Neuronal stem cell (in vitro differentiated cells): Measurements from ENCODE around the gene ZNF438.

ENCODE experiments used
- DNase-seq: peaks from one replicate; pipeline ENCODE4 v3.0.0-alpha.2; 2013; ENCODE audit warnings: low spot score
- H2AFZ ChIP-seq: one replicate; pipeline ENCODE4 v1.6.1; 2013; ENCODE audit warnings: mild to moderate bottlenecking, low read length, inconsistent platforms
- H2AK5ac ChIP-seq: 2 replicates; pipeline ENCODE4 v1.6.1; 2013; ENCODE audit warnings: low read depth, mild to moderate bottlenecking, inconsistent platforms, low read length, moderate library complexity, mixed read lengths
- H2BK120ac ChIP-seq: 2 replicates; pipeline ENCODE4 v1.6.1; 2013; ENCODE audit warnings: low read depth, mild to moderate bottlenecking, inconsistent platforms, low read length, moderate library complexity, mixed read lengths
- H2BK12ac ChIP-seq: one replicate; pipeline ENCODE4 v1.6.1; 2013; ENCODE audit warnings: low read length, inconsistent platforms
- H2BK15ac ChIP-seq: 2 replicates; pipeline ENCODE4 v1.6.1; 2013; ENCODE audit warnings: mild to moderate bottlenecking, low read length, inconsistent platforms, mixed read lengths
- H2BK5ac ChIP-seq: one replicate; pipeline ENCODE4 v1.6.1; 2013; ENCODE audit warnings: inconsistent platforms, mild to moderate bottlenecking, low read length, moderate library complexity
- H3K14ac ChIP-seq: one replicate; pipeline ENCODE4 v1.6.1; 2013; ENCODE audit warnings: low read length, inconsistent platforms
- H3K18ac ChIP-seq: 2 replicates; pipeline ENCODE4 v1.6.1; 2013; ENCODE audit warnings: low read length, inconsistent platforms
- H3K23ac ChIP-seq: 2 replicates; pipeline ENCODE4 v1.6.1; 2013; ENCODE audit warnings: low read depth, mild to moderate bottlenecking, mixed read lengths, low read length, inconsistent platforms; ENCODE audit not compliant: poor library complexity
- H3K27ac ChIP-seq: replicated peaks from 3 replicates; pipeline ENCODE4 v1.5.1; 2013; ENCODE audit warnings: low read length, inconsistent platforms
- H3K27me3 ChIP-seq, 3 experiments: 2 replicates each; pipeline ENCODE4 v1.6.1; 2013; ENCODE audit warnings: low read length in 3 of 3, mild to moderate bottlenecking in 2 of 3, inconsistent platforms in 1 of 3, low read depth in 1 of 3, mixed read lengths in 1 of 3, moderate library complexity in 1 of 3; ENCODE audit not compliant: control insufficient read depth in 3 of 3, insufficient read depth in 3 of 3
- H3K36me3 ChIP-seq, 2 donors: replicated peaks in 1 of 2; 2 replicates each; pipeline ENCODE4 v1.6.1; 2013; ENCODE audit warnings: low read length in 2 of 2; ENCODE audit not compliant: control insufficient read depth in 2 of 2, insufficient read depth in 2 of 2
- H3K4ac ChIP-seq: 2 replicates; pipeline ENCODE4 v1.6.1; 2013; ENCODE audit warnings: inconsistent platforms, mild to moderate bottlenecking, low read length, moderate library complexity
- H3K4me1 ChIP-seq, 2 donors: 1 replicate in 1 of 2; 2 replicates in 1 of 2; pipeline ENCODE4 v1.6.1; 2013; ENCODE audit warnings: low read length in 2 of 2, low read depth in 1 of 2; ENCODE audit not compliant: control insufficient read depth in 2 of 2, insufficient read depth in 1 of 2
- H3K4me2 ChIP-seq: one replicate; pipeline ENCODE4 v1.6.1; 2013; ENCODE audit warnings: mild to moderate bottlenecking, low read length, inconsistent platforms; ENCODE audit not compliant: insufficient read depth, poor library complexity, severe bottlenecking
- H3K4me3 ChIP-seq, 2 donors: 2 replicates each; pipeline ENCODE4 v1.5.1; 2013; ENCODE audit warnings: low read length in 2 of 2, mild to moderate bottlenecking in 2 of 2, inconsistent platforms in 1 of 2, moderate library complexity in 1 of 2
- H3K79me1 ChIP-seq: one replicate; pipeline ENCODE4 v1.6.1; 2013; ENCODE audit warnings: low read depth, mild to moderate bottlenecking, inconsistent platforms, low read length, moderate library complexity
- H3K9ac ChIP-seq: one replicate; pipeline ENCODE4 v1.6.1; 2013; ENCODE audit warnings: mild to moderate bottlenecking, low read depth, low read length, inconsistent platforms; ENCODE audit not compliant: poor library complexity
- H3K9me3 ChIP-seq, 2 donors: replicated peaks in 1 of 2; 2 replicates each; pipeline versions ENCODE3 to v1.6.1; 2013; ENCODE audit warnings: low read length in 2 of 2, mild to moderate bottlenecking in 2 of 2, inconsistent platforms in 1 of 2, low read depth in 1 of 2, mixed read lengths in 1 of 2, moderate library complexity in 1 of 2; ENCODE audit not compliant: control insufficient read depth in 2 of 2, insufficient read depth in 1 of 2
- H4K8ac ChIP-seq: one replicate; pipeline ENCODE4 v1.6.1; 2013; ENCODE audit warnings: low read depth, mild to moderate bottlenecking, inconsistent platforms, low read length, moderate library complexity
- H4K91ac ChIP-seq: one replicate; pipeline ENCODE4 v1.6.1; 2013; ENCODE audit warnings: low read length, low read depth, mild to moderate bottlenecking, inconsistent platforms; ENCODE audit not compliant: poor library complexity
- WGBS, 2 donors: extraction: QIAGEN DNeasy Blood & Tissue Kit; methylation state at CpG; one replicate each; pipeline ENCODE4 v1.1.7; 2013; ENCODE audit warnings: missing lambda C conversion rate in 2 of 2, mixed read lengths in 1 of 2; ENCODE audit not compliant: insufficient read length in 2 of 2, insufficient replicate concordance in 1 of 2; ENCODE audit errors: extremely low coverage in 2 of 2; 5-methylcytosine and 5-hydroxymethylcytosine counted together

Gene ZNF438

GRCh38 chr10:31069411-31069810 lies 37.7 kb upstream of the ZNF438 start:
- no peak overlapping the region for H2AFZ ChIP-seq
- H2BK120ac ChIP-seq, result no peak overlapping the region
- no peak overlapping the region for H3K23ac ChIP-seq
- no peak for DNase-seq
- H3K36me3 ChIP-seq, result no peaks in the 10 kb centered on the region
- no peak overlapping the region for H4K91ac ChIP-seq
- no peaks in the 10 kb centered on the region for H3K9me3 ChIP-seq
- H3K27ac ChIP-seq, result no peak overlapping the region
- H3K27me3 ChIP-seq, result no peaks in the 10 kb centered on the region
- no CpG with 5 or more reads among the region's 3 CpGs for WGBS, 2 donors
- no peak overlapping the region for H3K14ac ChIP-seq
- H2BK12ac ChIP-seq, result no peak overlapping the region
- H3K4ac ChIP-seq, result no peak overlapping the region
- H2AK5ac ChIP-seq, result no peak overlapping the region
- H4K8ac ChIP-seq, result no peak overlapping the region
- no peak overlapping the region for H3K18ac ChIP-seq
- H2BK5ac ChIP-seq, result no peak overlapping the region
- no peak overlapping the region for H3K4me2 ChIP-seq
- no peak overlapping the region for H3K9ac ChIP-seq
- no peaks in the 10 kb centered on the region for H3K4me1 ChIP-seq
- H3K4me3 ChIP-seq, result no peak overlapping the region
- H2BK15ac ChIP-seq, result no peak overlapping the region
- H3K79me1 ChIP-seq, result no peaks in the 10 kb centered on the region

GRCh38 chr10:31064348-31064747 lies 32.7 kb upstream of the ZNF438 start:
- Histone ChIP-seq H3K9me3 (peaks cover 0 to 1% of the 10 kb centered on the region in 2 donors), H3K36me3 (no peaks in the 10 kb centered on the region), H2BK12ac (no peak overlapping the region), H4K91ac (no peak overlapping the region), H2BK120ac (no peak overlapping the region), H3K4me2 (no peak overlapping the region), H3K23ac (no peak overlapping the region), H3K4me1 (peaks cover 0 to 2% of the 10 kb centered on the region in 2 donors), H3K79me1 (no peaks in the 10 kb centered on the region), H3K27me3 (no peaks in the 10 kb centered on the region), H3K9ac (no peak overlapping the region), H2BK15ac (no peak overlapping the region), H4K8ac (no peak overlapping the region), H2AK5ac (no peak overlapping the region), H2BK5ac (no peak overlapping the region), H3K27ac (no peak overlapping the region), H3K4ac (no peak overlapping the region), H2AFZ (peak overlapping the region; percentile 45), H3K4me3 (no peak overlapping the region), H3K14ac (no peak overlapping the region), H3K18ac (no peak overlapping the region)
- DNase-seq, result no peak
- no CpG with 5 or more reads among the region's 2 CpGs for WGBS, 2 donors

- Histone ChIP-seq H3K79me1 (no peaks in the 10 kb centered on the region), H3K4me3 (no peak overlapping the region)
- no peak for DNase-seq
These were observed 32.2 kb upstream of the ZNF438 start for GRCh38 chr10:31063841-31064240.

GRCh38 chr10:31062856-31063255 lies 31.2 kb upstream of the ZNF438 start:
- Histone ChIP-seq H2BK5ac (no peak overlapping the region), H2AFZ (no peak overlapping the region), H3K14ac (no peak overlapping the region), H3K27ac (no peak overlapping the region), H3K18ac (no peak overlapping the region), H3K4me3 (no peak overlapping the region), H3K27me3 (no peaks in the 10 kb centered on the region), H3K4me1 (peaks cover 0 to 2% of the 10 kb centered on the region in 2 donors), H4K8ac (no peak overlapping the region), H3K9me3 (peaks cover 0 to 1% of the 10 kb centered on the region in 2 donors), H2BK120ac (no peak overlapping the region), H3K23ac (no peak overlapping the region), H2BK15ac (no peak overlapping the region), H2BK12ac (no peak overlapping the region), H3K79me1 (no peaks in the 10 kb centered on the region), H3K4me2 (no peak overlapping the region), H3K4ac (no peak overlapping the region), H3K9ac (no peak overlapping the region), H2AK5ac (no peak overlapping the region), H4K91ac (no peak overlapping the region), H3K36me3 (no peaks in the 10 kb centered on the region)
- WGBS, 2 donors, result no CpG with 5 or more reads among the region's 6 CpGs
- DNase-seq, result no peak

More at GRCh38 chr10:31063841-31064240, 32.2 kb upstream of the ZNF438 start:
- H3K27ac ChIP-seq, result no peak overlapping the region
- no peak overlapping the region for H3K9ac ChIP-seq
- H3K36me3 ChIP-seq, result no peaks in the 10 kb centered on the region
- H3K4me1 ChIP-seq, result peaks cover 0 to 2% of the 10 kb centered on the region in 2 donors
- H3K4ac ChIP-seq, result no peak overlapping the region
- no peak overlapping the region for H2AK5ac ChIP-seq
- no peak overlapping the region for H2BK15ac ChIP-seq
- H3K9me3 ChIP-seq, result peaks cover 0 to 1% of the 10 kb centered on the region in 2 donors
- H4K91ac ChIP-seq, result no peak overlapping the region
- no peak overlapping the region for H2BK5ac ChIP-seq
- H3K4me2 ChIP-seq, result no peak overlapping the region
- H3K23ac ChIP-seq, result no peak overlapping the region
- H2BK12ac ChIP-seq, result no peak overlapping the region
- peak overlapping the region; percentile 19 for H3K18ac ChIP-seq
- H3K14ac ChIP-seq, result peak overlapping the region; percentile 31
- H2AFZ ChIP-seq, result peak overlapping the region; percentile 45
- H4K8ac ChIP-seq, result peak overlapping the region; percentile 48
- no peak overlapping the region for H2BK120ac ChIP-seq
- no CpG with 5 or more reads among the region's 6 CpGs for WGBS, 2 donors
- H3K27me3 ChIP-seq, result no peaks in the 10 kb centered on the region
